Osteocyte (in vitro differentiated cells): ENCODE results near the gene ZNF787. TPM values are rescaled to one million over a fixed set of nuclear protein-coding genes. Genes with fewer than 3 reads are reported as not detected.

Source experiments
- DNase-seq: peaks from one replicate; pipeline ENCODE4 v3.0.0; 2021; ENCODE audit warnings: mixed read lengths; ENCODE audit not compliant: unreplicated experiment; ENCODE audit errors: extremely low spot score
- H3K27ac Mint-ChIP-seq: one replicate; pipeline ENCODE4 v1.8.0; 2021; ENCODE audit warnings: mild to moderate bottlenecking, mixed read lengths; ENCODE audit not compliant: unreplicated experiment
- H3K27me3 Mint-ChIP-seq: one replicate; pipeline ENCODE4 v1.8.0; 2021; ENCODE audit warnings: mixed read lengths; ENCODE audit not compliant: unreplicated experiment
- H3K36me3 Mint-ChIP-seq: one replicate; pipeline ENCODE4 v1.8.0; 2021; ENCODE audit warnings: mixed read lengths; ENCODE audit not compliant: unreplicated experiment
- H3K4me1 Mint-ChIP-seq: one replicate; pipeline ENCODE4 v1.8.0; 2021; ENCODE audit warnings: mixed read lengths; ENCODE audit not compliant: unreplicated experiment
- H3K4me3 Mint-ChIP-seq: one replicate; pipeline ENCODE4 v1.8.0; 2021; ENCODE audit warnings: mild to moderate bottlenecking, moderate library complexity, mixed read lengths; ENCODE audit not compliant: unreplicated experiment
- H3K9me3 Mint-ChIP-seq: one replicate; pipeline ENCODE4 v1.8.0; 2021; ENCODE audit warnings: mixed read lengths; ENCODE audit not compliant: unreplicated experiment
- CTCF ChIP-seq: fragments of 200-600 bp; sonication (generic); IDR thresholded peaks from 2 replicates; pipeline ENCODE4 v1.5.0; 2021; ENCODE audit warnings: antibody characterized with exemption, mild to moderate bottlenecking, moderate library complexity
- total RNA-seq: library from RNA; stranded (reverse); gene quantifications from 2 replicates; pipeline ENCODE4 v1.2.1, GENCODE V29; 2021

ZNF787 gene
- total RNA-seq, 1 donor from 2014 or later, result 27.8 TPM

- TF ChIP-seq CTCF, result no peak
- Mint-ChIP-seq H3K36me3 (peaks cover 5% of the 10 kb centered on the region), H3K27ac (no peak overlapping the region), H3K9me3 (no peaks in the 10 kb centered on the region), H3K4me1 (peaks cover 23% of the 10 kb centered on the region), H3K27me3 (no peaks in the 10 kb centered on the region), H3K4me3 (no peak overlapping the region)
- no peak for DNase-seq
Observed at GRCh38 chr19:56144376-56144775, 23.3 kb upstream of the ZNF787 start.

- Mint-ChIP-seq H3K4me1 (peaks cover 23% of the 10 kb centered on the region), H3K9me3 (no peaks in the 10 kb centered on the region), H3K36me3 (peaks cover 3% of the 10 kb centered on the region), H3K27ac (no peak overlapping the region), H3K27me3 (no peaks in the 10 kb centered on the region), H3K4me3 (no peak overlapping the region)
- DNase-seq, result no peak
- no peak for TF ChIP-seq CTCF
Observed at GRCh38 chr19:56142897-56143434, 21.9 kb upstream of the ZNF787 start.

GRCh38 chr19:56142087-56142787 lies 21.1 kb upstream of the ZNF787 start:
- Mint-ChIP-seq H3K27me3 (no peaks in the 10 kb centered on the region), H3K9me3 (no peaks in the 10 kb centered on the region), H3K36me3 (peaks cover 2% of the 10 kb centered on the region), H3K27ac (peak overlapping the region; percentile 65), H3K4me1 (peaks cover 23% of the 10 kb centered on the region), H3K4me3 (peak overlapping the region; percentile 75)
- no peak for DNase-seq
- no peak for TF ChIP-seq CTCF

- Mint-ChIP-seq H3K4me1 (peaks cover 23% of the 10 kb centered on the region), H3K4me3 (peak overlapping the region; percentile 86), H3K27me3 (no peaks in the 10 kb centered on the region), H3K27ac (peak overlapping the region; percentile 97), H3K9me3 (no peaks in the 10 kb centered on the region), H3K36me3 (peaks cover 2% of the 10 kb centered on the region)
- TF ChIP-seq CTCF, result no peak
- no peak for DNase-seq
Observed at GRCh38 chr19:56141417-56141993, 20.4 kb upstream of the ZNF787 start.
